ENCODE data around the gene FOLR3.

DNA sequence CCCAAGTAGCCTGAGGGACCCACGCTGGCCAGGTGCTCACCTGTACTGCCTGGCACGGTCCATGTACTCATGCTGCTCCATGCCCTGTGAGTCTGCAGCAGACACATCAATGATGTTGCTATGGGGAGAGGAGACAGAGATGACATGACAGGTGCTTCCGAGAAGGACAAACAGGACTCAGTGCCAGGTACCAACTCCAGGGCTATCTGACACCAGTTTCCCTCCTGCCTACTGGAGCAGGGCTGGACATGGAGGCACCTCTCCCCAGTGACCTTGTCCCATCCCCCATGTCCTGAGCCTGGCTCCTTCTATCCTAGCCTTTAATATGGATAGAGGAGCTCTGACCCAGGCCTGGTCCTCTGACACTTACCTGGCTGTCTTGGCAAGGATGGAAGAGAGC is 36.8 kb upstream of the FOLR3 start:
- TF ChIP-seq, protein P1, sequence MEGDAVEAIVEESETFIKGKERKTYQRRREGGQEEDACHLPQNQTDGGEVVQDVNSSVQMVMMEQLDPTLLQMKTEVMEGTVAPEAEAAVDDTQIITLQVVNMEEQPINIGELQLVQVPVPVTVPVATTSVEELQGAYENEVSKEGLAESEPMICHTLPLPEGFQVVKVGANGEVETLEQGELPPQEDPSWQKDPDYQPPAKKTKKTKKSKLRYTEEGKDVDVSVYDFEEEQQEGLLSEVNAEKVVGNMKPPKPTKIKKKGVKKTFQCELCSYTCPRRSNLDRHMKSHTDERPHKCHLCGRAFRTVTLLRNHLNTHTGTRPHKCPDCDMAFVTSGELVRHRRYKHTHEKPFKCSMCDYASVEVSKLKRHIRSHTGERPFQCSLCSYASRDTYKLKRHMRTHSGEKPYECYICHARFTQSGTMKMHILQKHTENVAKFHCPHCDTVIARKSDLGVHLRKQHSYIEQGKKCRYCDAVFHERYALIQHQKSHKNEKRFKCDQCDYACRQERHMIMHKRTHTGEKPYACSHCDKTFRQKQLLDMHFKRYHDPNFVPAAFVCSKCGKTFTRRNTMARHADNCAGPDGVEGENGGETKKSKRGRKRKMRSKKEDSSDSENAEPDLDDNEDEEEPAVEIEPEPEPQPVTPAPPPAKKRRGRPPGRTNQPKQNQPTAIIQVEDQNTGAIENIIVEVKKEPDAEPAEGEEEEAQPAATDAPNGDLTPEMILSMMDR (IDR thresholded peaks at IDR 0.05; ENCODE audit: insufficient read depth, low read depth, low read length): no peak
- no peak for TF ChIP-seq EZH2 (IDR thresholded peaks at IDR 0.05; ENCODE audit: insufficient read depth, low read length)

All from astrocyte (in vitro differentiated cells and primary cell).